ENCODE results near the gene ERI3.

DNA sequence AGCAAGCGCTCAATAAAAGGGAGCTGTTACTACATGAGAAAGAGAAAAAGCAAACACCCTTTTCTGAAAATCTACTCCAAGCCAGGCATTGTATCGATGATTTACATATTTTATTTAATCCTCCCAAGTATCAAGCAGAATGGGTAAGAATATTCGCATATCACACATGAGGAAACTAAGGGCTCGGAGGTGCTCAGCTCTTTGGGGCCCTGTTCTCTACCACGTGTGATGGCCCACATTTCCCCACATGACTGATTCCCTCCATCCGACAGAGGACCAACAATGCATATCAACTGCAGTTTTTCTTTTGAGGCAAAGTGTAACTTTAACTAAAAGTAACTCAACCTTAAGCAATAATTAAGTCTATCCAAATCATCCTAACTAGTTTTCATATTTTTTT, 8.2 kb downstream of the ERI3 start:
- TF ChIP-seq POLR2A (IDR thresholded peaks at IDR 0.05; ENCODE audit: low read length) = no peak
- TF ChIP-seq GATA1 (IDR thresholded peaks at IDR 0.05; ENCODE audit: low read depth, low read length) = no peak
